WTC11 (cell line): ENCODE results near the gene RAP1GDS1. TPM values are rescaled to one million over a fixed set of nuclear protein-coding genes. Genes with fewer than 3 reads are reported as not detected.

ENCODE experiments used
- ATAC-seq: fragments of 200-7000 bp; cut with Tn5 transposase; 2 replicates; pipeline ENCODE4 v1.10.0; 2021; ENCODE audit warnings: mild to moderate bottlenecking, moderate library complexity
- CTCF ChIA-PET: fragments of 300-600 bp; sonication (Branson Sonifier 250); formaldehyde crosslinking; loops from one replicate; lab custom pipeline; 2021; ENCODE audit warnings: antibody characterized with exemption; lab: Charles Lee
- POLR2A ChIA-PET: fragments of 350-600 bp; sonication (Branson Sonifier 250); formaldehyde crosslinking; loops from one replicate; lab custom pipeline; 2021; ENCODE audit warnings: antibody characterized with exemption; lab: Charles Lee
- DNase-seq: peaks from one replicate; pipeline ENCODE4 v3.0.0; 2021; ENCODE audit warnings: low spot score
- H3K27ac Mint-ChIP-seq: 2 replicates; pipeline ENCODE4 v1.8.0; 2021; ENCODE audit warnings: mixed read lengths
- H3K27me3 Mint-ChIP-seq: 2 replicates; pipeline ENCODE4 v1.8.0; 2021; ENCODE audit warnings: low read depth, mild to moderate bottlenecking, moderate library complexity, mixed read lengths
- H3K36me3 Mint-ChIP-seq: 2 replicates; pipeline ENCODE4 v1.8.0; 2021; ENCODE audit warnings: mixed read lengths
- H3K4me1 Mint-ChIP-seq: 2 replicates; pipeline ENCODE4 v1.8.0; 2022; ENCODE audit warnings: mixed read lengths
- H3K4me3 Mint-ChIP-seq: 2 replicates; pipeline ENCODE4 v1.8.0; 2021; ENCODE audit warnings: mild to moderate bottlenecking, moderate library complexity, mixed read lengths
- H3K9me3 Mint-ChIP-seq: 2 replicates; pipeline ENCODE4 v1.8.0; 2021; ENCODE audit warnings: mixed read lengths
- EMX1 ChIP-seq: fragments of 250-450 bp; sonication (Bioruptor Pico); IDR thresholded peaks from 2 replicates; pipeline ENCODE4 v1.8.0; 2021; ENCODE audit warnings: mild to moderate bottlenecking
- FOXK1 ChIP-seq: sonication (generic); formaldehyde crosslinking; IDR thresholded peaks from 2 replicates; pipeline ENCODE4 v1.8.0; 2022; ENCODE audit warnings: mild to moderate bottlenecking, moderate library complexity, missing genetic modification reagents
- IRF2 ChIP-seq: sonication (generic); formaldehyde crosslinking; IDR thresholded peaks from 2 replicates; pipeline ENCODE4 v1.8.0; 2022; ENCODE audit warnings: low read depth, missing genetic modification reagents, borderline replicate concordance
- JAZF1 ChIP-seq: fragments of 250-450 bp; sonication (Bioruptor Pico); IDR thresholded peaks from 2 replicates; pipeline ENCODE4 v1.9.0; 2021; ENCODE audit warnings: moderate library complexity, mild to moderate bottlenecking, inconsistent platforms
- JUN ChIP-seq: sonication (generic); formaldehyde crosslinking; IDR thresholded peaks from 2 replicates; pipeline ENCODE4 v1.8.0; 2023; ENCODE audit warnings: mild to moderate bottlenecking, missing genetic modification reagents
- KAT7 ChIP-seq: sonication (generic); formaldehyde crosslinking; IDR thresholded peaks from 2 replicates; pipeline ENCODE4 v1.8.1; 2023; ENCODE audit warnings: missing genetic modification reagents, mild to moderate bottlenecking, borderline replicate concordance
- MYBL2 ChIP-seq: sonication (generic); formaldehyde crosslinking; IDR thresholded peaks from 2 replicates; pipeline ENCODE4 v1.8.1; 2023; ENCODE audit warnings: mild to moderate bottlenecking, moderate library complexity, missing genetic modification reagents
- NFATC4 ChIP-seq: fragments of 250-450 bp; sonication (Bioruptor Pico); IDR thresholded peaks from 2 replicates; pipeline ENCODE4 v1.9.0; 2021; ENCODE audit warnings: mild to moderate bottlenecking
- PRRX2 ChIP-seq: fragments of 250-450 bp; sonication (Bioruptor Pico); IDR thresholded peaks from 2 replicates; pipeline ENCODE4 v1.8.0; 2021; ENCODE audit warnings: mild to moderate bottlenecking
- RELA ChIP-seq: sonication (generic); formaldehyde crosslinking; IDR thresholded peaks from 2 replicates; pipeline ENCODE4 v1.8.1; 2022; ENCODE audit warnings: missing genetic modification reagents, mild to moderate bottlenecking, borderline replicate concordance
- SMAD4 ChIP-seq: sonication (generic); formaldehyde crosslinking; IDR thresholded peaks from 2 replicates; pipeline ENCODE4 v1.8.0; 2022; ENCODE audit warnings: mild to moderate bottlenecking, missing genetic modification reagents
- ZNF138 ChIP-seq: sonication (generic); formaldehyde crosslinking; conservative IDR thresholded peaks from 2 replicates; pipeline ENCODE4 v1.8.1; 2022; ENCODE audit warnings: mild to moderate bottlenecking, moderate library complexity, missing genetic modification reagents
- ZNF232 ChIP-seq: sonication (generic); formaldehyde crosslinking; IDR thresholded peaks from 2 replicates; pipeline ENCODE4 v1.8.0; 2022; ENCODE audit warnings: mild to moderate bottlenecking, missing genetic modification reagents
- ZNF263 ChIP-seq: sonication (generic); formaldehyde crosslinking; IDR thresholded peaks from 2 replicates; pipeline ENCODE4 v1.8.1; 2022; ENCODE audit warnings: low read depth, mild to moderate bottlenecking, moderate library complexity, missing genetic modification reagents
- ZNF396 ChIP-seq: fragments of 250-450 bp; sonication (Bioruptor Pico); IDR thresholded peaks from 2 replicates; pipeline ENCODE4 v1.8.0; 2021; ENCODE audit warnings: mild to moderate bottlenecking, moderate library complexity, borderline replicate concordance
- total RNA-seq: library from RNA; stranded (reverse); gene quantifications from 3 replicates; pipeline ENCODE4 v1.2.3, GENCODE V29; 2021
- TF ChIP-seq, protein P1 (sequence below): fragments of 200-600 bp; IDR thresholded peaks from 2 replicates; pipeline ENCODE4 v1.8.0; 2022; ENCODE audit warnings: antibody characterized with exemption
- TF ChIP-seq, protein P2 (sequence below): sonication (generic); formaldehyde crosslinking; IDR thresholded peaks from 2 replicates; pipeline ENCODE4 v1.8.0; 2022; ENCODE audit warnings: mild to moderate bottlenecking, missing genetic modification reagents
- TF ChIP-seq, protein P3 (sequence below): sonication (generic); formaldehyde crosslinking; IDR thresholded peaks from 2 replicates; pipeline ENCODE4 v1.8.1; 2022; ENCODE audit warnings: mild to moderate bottlenecking, moderate library complexity, missing genetic modification reagents
- TF ChIP-seq, protein P4 (sequence below): sonication (generic); formaldehyde crosslinking; conservative IDR thresholded peaks from 2 replicates; pipeline ENCODE4 v1.8.1; 2022; ENCODE audit warnings: mild to moderate bottlenecking, missing genetic modification reagents
- TF ChIP-seq, protein P5 (sequence below): fragments of 250-450 bp; sonication (Bioruptor Pico); IDR thresholded peaks from 2 replicates; pipeline ENCODE4 v1.8.0; 2021; ENCODE audit warnings: mild to moderate bottlenecking
- TF ChIP-seq, protein P6 (sequence below): sonication (generic); formaldehyde crosslinking; IDR thresholded peaks from 2 replicates; pipeline ENCODE4 v1.8.0; 2023; ENCODE audit warnings: mild to moderate bottlenecking, missing genetic modification reagents
- TF ChIP-seq, protein P7 (sequence below): sonication (generic); formaldehyde crosslinking; IDR thresholded peaks from 2 replicates; pipeline ENCODE4 v1.8.1; 2023; ENCODE audit warnings: mild to moderate bottlenecking, missing genetic modification reagents, moderate library complexity
- TF ChIP-seq, protein P8 (sequence below): sonication (generic); formaldehyde crosslinking; IDR thresholded peaks from 2 replicates; pipeline ENCODE4 v1.8.0; 2022; ENCODE audit warnings: missing genetic modification reagents

The RAP1GDS1 gene
- total RNA-seq, 1 experiment from 2014 or later = 29.9 TPM

DNA sequence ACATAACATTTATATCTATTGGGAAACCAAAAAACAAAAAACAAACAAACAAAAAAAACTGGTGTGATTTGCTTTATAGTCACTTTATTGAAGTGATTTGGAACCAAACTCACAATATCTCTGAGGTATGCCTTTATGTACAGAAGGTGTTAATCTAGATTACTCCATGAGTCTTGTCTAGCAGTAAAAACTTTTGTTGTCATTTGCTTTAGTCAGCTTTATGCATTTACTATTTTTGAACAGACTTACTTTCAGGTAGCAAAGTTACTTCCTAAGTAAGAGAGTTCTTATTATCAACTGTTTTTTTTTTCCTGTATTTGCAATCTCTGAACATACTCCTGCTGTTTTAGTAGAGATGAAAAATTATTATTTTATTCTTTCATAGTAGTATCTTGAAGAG is 39.5 kb downstream of the RAP1GDS1 start (continued):
- TF ChIP-seq, protein P1, sequence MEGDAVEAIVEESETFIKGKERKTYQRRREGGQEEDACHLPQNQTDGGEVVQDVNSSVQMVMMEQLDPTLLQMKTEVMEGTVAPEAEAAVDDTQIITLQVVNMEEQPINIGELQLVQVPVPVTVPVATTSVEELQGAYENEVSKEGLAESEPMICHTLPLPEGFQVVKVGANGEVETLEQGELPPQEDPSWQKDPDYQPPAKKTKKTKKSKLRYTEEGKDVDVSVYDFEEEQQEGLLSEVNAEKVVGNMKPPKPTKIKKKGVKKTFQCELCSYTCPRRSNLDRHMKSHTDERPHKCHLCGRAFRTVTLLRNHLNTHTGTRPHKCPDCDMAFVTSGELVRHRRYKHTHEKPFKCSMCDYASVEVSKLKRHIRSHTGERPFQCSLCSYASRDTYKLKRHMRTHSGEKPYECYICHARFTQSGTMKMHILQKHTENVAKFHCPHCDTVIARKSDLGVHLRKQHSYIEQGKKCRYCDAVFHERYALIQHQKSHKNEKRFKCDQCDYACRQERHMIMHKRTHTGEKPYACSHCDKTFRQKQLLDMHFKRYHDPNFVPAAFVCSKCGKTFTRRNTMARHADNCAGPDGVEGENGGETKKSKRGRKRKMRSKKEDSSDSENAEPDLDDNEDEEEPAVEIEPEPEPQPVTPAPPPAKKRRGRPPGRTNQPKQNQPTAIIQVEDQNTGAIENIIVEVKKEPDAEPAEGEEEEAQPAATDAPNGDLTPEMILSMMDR = no peak
- TF ChIP-seq, protein P2, sequence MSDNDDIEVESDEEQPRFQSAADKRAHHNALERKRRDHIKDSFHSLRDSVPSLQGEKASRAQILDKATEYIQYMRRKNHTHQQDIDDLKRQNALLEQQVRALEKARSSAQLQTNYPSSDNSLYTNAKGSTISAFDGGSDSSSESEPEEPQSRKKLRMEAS (CRISPR knock-in tag) = no peak

DNA sequence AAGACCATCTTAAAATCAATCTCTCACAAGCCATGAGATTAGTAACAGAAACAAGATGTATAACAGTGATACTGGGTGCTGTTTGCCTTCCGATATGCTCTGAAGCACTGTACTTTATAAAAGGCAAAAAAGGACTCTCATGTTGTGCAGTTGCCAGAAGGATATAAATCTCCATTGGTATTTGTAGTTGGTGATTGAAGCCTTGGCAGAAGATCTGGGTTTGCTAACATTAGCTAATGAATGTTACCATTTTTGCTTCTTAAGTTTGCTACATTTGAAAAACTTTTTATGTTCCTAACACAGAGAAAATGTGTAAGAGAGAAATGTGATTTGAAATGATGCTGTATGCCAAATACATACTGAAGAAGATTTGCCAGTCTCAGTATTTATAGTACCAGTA is 44.4 kb downstream of the RAP1GDS1 start:
- Mint-ChIP-seq H3K4me3 (no peak overlapping the region), H3K27ac (no peak overlapping the region), H3K4me1 (no peaks in the 10 kb centered on the region), H3K9me3 (peaks cover 29% of the 10 kb centered on the region), H3K27me3 (no peaks in the 10 kb centered on the region), H3K36me3 (peaks cover 24% of the 10 kb centered on the region)
- TF ChIP-seq ZNF232 (CRISPR knock-in tag) (no peak), KAT7 (CRISPR knock-in tag) (no peak), ZNF263 (CRISPR knock-in tag) (no peak), JUN (CRISPR knock-in tag) (no peak), MYBL2 (no peak), ZNF396 (CRISPR knock-in tag) (no peak), FOXK1 (no peak), IRF2 (CRISPR knock-in tag) (no peak), SMAD4 (CRISPR knock-in tag) (no peak), EMX1 (CRISPR knock-in tag) (no peak), JAZF1 (CRISPR knock-in tag) (no peak)
- TF ChIP-seq, protein P3, sequence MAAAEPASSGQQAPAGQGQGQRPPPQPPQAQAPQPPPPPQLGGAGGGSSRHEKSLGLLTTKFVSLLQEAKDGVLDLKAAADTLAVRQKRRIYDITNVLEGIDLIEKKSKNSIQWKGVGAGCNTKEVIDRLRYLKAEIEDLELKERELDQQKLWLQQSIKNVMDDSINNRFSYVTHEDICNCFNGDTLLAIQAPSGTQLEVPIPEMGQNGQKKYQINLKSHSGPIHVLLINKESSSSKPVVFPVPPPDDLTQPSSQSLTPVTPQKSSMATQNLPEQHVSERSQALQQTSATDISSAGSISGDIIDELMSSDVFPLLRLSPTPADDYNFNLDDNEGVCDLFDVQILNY (CRISPR knock-in tag) = no peak
- TF ChIP-seq, protein P4, sequence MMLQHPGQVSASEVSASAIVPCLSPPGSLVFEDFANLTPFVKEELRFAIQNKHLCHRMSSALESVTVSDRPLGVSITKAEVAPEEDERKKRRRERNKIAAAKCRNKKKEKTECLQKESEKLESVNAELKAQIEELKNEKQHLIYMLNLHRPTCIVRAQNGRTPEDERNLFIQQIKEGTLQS = no peak
- TF ChIP-seq, protein P5, sequence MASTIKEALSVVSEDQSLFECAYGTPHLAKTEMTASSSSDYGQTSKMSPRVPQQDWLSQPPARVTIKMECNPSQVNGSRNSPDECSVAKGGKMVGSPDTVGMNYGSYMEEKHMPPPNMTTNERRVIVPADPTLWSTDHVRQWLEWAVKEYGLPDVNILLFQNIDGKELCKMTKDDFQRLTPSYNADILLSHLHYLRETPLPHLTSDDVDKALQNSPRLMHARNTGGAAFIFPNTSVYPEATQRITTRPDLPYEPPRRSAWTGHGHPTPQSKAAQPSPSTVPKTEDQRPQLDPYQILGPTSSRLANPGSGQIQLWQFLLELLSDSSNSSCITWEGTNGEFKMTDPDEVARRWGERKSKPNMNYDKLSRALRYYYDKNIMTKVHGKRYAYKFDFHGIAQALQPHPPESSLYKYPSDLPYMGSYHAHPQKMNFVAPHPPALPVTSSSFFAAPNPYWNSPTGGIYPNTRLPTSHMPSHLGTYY (CRISPR knock-in tag) = no peak
- TF ChIP-seq, protein P6, sequence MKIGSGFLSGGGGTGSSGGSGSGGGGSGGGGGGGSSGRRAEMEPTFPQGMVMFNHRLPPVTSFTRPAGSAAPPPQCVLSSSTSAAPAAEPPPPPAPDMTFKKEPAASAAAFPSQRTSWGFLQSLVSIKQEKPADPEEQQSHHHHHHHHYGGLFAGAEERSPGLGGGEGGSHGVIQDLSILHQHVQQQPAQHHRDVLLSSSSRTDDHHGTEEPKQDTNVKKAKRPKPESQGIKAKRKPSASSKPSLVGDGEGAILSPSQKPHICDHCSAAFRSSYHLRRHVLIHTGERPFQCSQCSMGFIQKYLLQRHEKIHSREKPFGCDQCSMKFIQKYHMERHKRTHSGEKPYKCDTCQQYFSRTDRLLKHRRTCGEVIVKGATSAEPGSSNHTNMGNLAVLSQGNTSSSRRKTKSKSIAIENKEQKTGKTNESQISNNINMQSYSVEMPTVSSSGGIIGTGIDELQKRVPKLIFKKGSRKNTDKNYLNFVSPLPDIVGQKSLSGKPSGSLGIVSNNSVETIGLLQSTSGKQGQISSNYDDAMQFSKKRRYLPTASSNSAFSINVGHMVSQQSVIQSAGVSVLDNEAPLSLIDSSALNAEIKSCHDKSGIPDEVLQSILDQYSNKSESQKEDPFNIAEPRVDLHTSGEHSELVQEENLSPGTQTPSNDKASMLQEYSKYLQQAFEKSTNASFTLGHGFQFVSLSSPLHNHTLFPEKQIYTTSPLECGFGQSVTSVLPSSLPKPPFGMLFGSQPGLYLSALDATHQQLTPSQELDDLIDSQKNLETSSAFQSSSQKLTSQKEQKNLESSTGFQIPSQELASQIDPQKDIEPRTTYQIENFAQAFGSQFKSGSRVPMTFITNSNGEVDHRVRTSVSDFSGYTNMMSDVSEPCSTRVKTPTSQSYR (CRISPR knock-in tag) = no peak
- POLR2A ChIA-PET = no interaction called here
- CTCF ChIA-PET = no interaction called here
- no peak for ATAC-seq
- no peak for DNase-seq

DNA sequence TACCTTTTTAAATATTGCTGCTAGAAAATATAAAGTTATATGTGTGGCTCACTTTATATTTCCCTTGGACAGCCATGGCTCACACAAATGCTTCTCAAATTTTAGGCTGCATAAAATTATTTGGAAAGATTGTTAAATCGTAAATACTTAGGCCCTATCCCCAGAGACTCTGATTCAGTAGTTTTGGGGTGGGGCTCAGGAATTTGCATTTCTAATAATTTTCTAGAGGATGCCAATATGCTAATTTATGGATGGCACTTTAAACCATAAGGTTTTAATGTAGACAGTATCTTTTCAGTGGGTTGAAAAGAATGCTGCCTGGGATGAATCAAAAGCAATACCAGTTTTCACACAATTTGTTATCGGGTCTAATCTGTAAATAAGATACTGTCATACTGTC is 49.7 kb downstream of the RAP1GDS1 start:
- Mint-ChIP-seq H3K27ac (no peak overlapping the region), H3K4me1 (peaks cover 9% of the 10 kb centered on the region), H3K9me3 (no peaks in the 10 kb centered on the region), H3K36me3 (no peaks in the 10 kb centered on the region), H3K4me3 (no peak overlapping the region), H3K27me3 (no peaks in the 10 kb centered on the region)
- ATAC-seq = no peak
- ChIA-PET POLR2A (no interaction called here), CTCF (no interaction called here)
- no peak for DNase-seq
- TF ChIP-seq, protein P7, sequence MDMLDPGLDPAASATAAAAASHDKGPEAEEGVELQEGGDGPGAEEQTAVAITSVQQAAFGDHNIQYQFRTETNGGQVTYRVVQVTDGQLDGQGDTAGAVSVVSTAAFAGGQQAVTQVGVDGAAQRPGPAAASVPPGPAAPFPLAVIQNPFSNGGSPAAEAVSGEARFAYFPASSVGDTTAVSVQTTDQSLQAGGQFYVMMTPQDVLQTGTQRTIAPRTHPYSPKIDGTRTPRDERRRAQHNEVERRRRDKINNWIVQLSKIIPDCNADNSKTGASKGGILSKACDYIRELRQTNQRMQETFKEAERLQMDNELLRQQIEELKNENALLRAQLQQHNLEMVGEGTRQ = no peak
- no peak for TF ChIP-seq RELA (CRISPR knock-in tag)
- no peak for TF ChIP-seq NFATC4 (CRISPR knock-in tag)
- TF ChIP-seq, protein P8, sequence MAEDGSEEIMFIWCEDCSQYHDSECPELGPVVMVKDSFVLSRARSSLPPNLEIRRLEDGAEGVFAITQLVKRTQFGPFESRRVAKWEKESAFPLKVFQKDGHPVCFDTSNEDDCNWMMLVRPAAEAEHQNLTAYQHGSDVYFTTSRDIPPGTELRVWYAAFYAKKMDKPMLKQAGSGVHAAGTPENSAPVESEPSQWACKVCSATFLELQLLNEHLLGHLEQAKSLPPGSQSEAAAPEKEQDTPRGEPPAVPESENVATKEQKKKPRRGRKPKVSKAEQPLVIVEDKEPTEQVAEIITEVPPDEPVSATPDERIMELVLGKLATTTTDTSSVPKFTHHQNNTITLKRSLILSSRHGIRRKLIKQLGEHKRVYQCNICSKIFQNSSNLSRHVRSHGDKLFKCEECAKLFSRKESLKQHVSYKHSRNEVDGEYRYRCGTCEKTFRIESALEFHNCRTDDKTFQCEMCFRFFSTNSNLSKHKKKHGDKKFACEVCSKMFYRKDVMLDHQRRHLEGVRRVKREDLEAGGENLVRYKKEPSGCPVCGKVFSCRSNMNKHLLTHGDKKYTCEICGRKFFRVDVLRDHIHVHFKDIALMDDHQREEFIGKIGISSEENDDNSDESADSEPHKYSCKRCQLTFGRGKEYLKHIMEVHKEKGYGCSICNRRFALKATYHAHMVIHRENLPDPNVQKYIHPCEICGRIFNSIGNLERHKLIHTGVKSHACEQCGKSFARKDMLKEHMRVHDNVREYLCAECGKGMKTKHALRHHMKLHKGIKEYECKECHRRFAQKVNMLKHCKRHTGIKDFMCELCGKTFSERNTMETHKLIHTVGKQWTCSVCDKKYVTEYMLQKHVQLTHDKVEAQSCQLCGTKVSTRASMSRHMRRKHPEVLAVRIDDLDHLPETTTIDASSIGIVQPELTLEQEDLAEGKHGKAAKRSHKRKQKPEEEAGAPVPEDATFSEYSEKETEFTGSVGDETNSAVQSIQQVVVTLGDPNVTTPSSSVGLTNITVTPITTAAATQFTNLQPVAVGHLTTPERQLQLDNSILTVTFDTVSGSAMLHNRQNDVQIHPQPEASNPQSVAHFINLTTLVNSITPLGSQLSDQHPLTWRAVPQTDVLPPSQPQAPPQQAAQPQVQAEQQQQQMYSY (CRISPR knock-in tag) = no peak
- no peak for TF ChIP-seq ZNF232 (CRISPR knock-in tag)
- no peak for TF ChIP-seq PRRX2
- TF ChIP-seq ZNF138 (CRISPR knock-in tag) = no peak
